Stromal cell of bone marrow (primary cell): Measurements from ENCODE around the gene HS6ST2.

Experiments
- DNase-seq: peaks from one replicate; pipeline ENCODE4 v3.0.0-alpha.2; 2012; ENCODE audit warnings: low read depth

Gene HS6ST2

DNA sequence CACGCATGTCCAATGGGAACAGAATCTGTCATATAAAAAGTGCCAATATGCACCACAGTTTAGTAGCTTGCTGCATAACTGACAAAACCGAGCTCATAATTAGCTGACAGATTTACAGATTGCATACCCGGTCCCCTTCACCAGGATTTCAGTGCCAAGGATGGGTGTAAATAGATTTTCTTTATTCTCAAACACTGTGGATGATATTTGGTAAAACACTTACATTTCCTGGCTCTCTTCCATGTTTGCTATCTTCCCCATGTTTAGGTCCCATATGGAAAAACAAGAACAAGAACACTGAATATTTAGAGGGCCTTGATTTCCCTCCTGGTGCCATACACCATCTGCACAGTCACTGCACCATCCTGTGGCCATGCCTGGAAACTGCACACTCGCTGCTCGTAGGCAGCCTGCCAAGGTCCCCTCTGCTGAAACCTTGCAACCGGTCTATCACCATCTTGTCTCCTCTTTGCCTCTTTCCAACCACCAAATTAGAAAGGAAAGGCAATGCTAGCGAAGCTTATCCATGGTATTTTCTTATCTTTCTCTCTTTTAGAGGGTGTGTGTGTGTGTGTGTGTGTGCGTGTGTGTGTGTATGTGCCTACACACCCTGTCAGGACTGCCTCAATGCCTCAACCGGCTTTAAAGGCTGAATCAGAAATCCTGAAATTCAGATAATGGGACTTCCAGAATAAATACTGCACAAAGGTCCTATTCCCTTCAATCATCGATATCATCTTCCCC, 345.4 kb downstream of the HS6ST2 start:
- DNase-seq: no peak

DNA sequence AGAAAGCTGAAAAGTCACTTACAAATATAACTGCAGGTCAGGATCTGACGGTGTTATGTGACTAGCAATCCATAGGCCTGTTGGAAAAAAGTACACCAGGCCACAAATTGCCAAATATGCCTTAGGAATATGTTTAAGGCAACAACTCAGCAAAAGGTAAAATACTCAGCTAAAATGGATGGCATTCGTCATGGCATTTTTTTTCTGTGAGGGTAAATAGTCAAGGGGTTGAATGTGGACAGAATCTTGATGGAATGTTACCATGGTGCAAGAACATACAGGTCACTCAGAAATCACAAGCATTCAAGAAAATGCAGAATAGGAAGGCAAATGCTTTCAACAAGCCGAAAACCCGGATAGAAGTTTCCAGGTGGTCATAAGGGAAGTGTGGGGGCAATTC, 347.9 kb downstream of the HS6ST2 start:
- DNase-seq: no peak

DNA sequence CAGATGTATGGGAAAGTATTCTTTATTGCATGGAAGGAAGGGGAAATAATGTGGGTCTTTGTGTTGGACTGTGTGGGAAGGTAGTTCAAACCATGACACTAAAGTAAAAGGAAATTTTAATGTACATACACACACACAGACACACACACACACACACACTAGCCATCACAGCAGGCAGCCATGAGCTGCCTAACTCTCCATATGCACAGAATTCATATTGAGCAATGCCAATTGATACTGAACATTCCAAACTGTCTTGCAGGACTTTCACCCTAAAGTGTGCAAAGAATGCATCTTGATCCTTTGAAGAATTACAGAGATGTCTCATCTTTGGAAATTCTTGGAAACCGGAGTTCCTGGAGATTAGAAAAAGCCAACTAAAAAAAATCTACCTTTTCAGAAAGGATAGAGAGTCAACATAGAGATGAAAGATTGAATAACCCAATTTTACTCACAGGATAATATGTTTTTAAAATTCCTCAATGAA, 349.0 kb downstream of the HS6ST2 start:
- DNase-seq: no peak

DNA sequence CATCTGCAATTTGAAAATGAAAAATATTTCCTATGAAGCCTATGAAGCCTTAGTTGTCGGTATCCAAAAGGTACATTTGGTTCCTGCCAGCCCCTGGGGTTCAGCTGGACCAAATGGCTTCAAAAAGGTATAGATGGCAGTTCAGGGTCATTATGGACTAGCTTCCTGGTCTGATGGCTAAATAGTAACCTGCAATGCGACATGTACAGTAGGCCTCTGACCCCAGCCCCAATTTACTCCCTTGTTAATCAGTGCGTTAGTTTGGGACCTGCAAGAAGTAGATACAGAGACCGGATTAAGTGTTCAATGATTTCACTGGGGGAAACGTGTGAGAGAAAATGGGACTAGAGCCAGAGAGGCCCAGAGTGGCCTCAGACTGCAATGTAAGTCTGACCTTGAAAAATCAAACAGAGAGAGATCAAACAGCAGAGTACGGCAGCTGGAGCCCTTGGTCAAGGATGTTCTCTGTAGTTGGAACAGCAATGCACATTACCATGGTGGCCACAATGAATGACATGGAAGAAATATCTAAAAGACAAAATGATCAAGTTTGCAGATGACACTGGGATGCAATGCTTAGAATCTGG, 354.6 kb downstream of the HS6ST2 start:
- DNase-seq: no peak

DNA sequence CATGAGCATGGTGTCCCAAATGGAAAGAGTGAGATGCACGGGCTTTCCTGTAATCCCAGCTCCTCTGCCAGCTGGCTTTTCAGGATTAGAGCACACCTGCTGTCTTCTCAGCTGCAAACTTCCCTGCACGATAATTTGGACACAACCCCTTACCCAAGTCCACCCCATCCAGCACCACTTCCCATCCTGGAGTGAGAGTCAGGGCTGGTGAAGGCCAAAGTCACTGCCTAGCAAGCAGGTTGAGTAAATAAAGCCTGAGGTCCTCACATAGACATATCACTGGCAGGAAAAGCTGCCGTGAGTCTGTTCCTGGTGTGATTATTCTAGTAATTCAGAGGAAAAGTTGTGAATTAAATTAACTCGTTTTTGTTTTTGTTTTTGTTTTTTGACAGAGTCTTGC, 355.7 kb downstream of the HS6ST2 start:
- DNase-seq: no peak

DNA sequence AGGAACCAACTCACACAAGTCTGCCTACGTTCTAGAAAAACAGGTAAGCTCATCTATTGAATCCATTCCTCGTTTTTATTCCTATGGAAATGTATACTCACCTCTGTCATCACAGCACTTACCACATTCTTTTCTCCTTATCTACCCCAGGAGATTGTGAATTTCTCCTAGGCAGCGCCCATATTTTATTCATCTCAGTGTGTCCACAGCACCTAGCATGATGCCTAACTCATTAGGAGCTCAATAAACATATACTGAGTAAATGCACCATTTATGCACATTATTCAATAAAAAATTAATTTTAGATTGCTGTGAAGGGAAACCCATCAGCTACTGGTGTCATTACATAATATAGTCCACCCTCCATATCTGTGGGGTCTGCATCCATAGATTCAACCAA, 363.4 kb downstream of the HS6ST2 start:
- DNase-seq: no peak

DNA sequence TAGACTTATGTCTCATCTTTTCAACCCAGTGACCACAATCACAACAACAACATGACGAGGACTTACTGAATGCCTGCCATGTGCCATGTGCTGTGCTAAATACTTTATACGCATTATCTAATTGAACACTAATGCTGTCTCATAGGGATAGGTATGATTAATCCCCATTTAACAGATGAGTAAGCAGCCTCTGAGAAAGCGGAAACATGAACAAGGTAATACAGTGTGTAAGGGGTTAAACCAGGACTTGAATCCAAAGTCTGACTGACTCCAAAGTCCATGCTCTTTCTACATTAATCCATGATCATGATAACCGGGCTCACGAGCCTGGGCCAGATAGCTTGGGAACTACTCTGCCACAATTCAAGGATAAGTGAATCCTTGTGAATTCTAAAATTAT, 364.3 kb downstream of the HS6ST2 start:
- DNase-seq: no peak

DNA sequence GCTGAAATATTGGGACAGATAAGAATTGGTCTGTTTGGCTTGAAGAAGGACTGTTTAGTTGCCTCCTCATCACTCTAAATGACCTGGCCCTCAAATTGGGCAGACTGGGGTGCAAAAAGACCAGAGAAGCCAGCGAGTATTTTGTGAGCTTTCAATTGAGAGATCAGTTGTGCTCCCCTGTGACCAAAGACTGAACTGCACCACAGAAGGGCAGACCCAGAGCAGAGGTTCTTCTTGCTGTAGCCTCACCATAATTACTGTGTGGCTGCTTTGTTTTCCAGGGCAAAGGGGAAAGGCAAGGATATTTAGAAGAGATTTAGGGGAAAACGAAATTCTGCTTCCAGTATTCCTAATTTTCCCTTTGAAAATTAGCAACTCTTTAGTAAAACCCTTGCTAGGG, 365.5 kb downstream of the HS6ST2 start:
- DNase-seq: no peak

DNA sequence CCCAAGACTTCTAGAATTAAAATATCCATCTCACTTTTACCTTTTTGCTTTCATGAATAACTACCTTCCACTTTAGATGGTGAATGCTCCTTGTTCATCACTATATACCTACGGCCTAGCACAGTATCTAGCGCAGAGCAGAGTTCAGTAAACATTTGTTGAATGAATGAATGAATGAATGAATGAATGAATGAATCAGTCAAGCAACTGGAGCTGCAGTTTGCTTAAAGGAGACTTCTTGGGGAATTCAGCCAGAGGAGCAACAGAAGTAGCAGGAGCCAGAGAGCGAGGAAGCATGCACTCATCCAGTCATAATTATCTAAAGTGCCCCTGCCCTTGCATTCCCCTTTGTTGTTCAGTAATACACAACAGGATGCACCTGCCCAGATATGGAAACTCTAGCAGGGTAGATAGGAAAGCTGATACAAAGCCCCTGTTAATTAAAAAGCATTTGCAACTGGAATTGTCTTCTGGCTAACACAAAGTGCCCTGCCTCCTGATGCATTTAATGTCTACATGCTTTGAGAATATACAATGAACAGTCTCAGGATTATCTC, 366.6 kb downstream of the HS6ST2 start:
- no peak for DNase-seq

DNA sequence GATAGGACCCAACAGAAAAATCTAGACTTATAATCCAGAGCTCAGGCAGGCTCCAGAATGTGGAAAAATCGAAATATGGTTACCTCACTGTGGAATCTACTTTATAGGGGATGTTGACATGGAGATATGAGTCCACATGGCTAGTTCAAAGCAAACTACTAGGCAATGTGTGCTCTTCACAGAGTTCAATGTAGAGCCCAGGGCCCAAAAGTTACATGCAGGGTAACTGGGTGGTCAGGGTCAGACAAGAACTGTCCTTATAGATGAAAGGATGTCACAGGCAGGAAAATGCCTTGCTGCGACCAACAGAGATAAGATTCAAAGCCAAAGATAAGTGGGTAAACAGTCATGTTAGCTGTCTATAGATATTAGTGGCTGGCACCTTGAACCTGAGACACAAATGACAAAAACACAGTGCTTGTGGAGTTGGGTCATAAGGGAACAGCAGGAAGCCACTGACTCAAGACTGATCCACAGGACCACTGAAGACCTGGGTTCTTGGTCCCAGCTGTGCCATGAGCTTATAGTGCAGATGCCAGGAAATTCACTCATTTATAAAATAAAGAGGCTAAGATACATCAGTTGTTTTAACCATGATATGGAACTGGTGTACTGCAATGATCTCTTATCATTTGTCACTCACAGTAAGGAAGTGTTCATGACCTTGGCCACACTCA, 367.9 kb downstream of the HS6ST2 start:
- DNase-seq: no peak

DNA sequence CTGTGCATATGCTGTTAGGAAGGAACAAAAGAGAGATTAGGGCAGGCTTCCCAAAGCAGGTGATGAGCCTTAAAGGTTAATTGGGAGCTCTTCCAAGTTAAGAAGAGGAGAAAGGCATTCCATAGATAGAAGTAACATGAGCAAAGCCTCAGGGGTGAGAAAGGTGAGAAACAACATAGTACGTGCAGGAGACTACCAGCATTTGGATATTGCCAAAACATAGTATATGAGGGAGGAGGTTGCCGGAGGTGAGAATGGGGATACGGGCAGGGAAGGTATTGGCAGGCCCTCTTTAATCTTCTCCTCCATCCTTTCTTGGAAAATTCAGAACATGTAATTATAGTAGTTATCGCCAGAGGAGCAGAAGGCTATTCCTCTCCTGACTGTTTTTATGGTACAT, 373.5 kb downstream of the HS6ST2 start:
- DNase-seq: no peak

DNA sequence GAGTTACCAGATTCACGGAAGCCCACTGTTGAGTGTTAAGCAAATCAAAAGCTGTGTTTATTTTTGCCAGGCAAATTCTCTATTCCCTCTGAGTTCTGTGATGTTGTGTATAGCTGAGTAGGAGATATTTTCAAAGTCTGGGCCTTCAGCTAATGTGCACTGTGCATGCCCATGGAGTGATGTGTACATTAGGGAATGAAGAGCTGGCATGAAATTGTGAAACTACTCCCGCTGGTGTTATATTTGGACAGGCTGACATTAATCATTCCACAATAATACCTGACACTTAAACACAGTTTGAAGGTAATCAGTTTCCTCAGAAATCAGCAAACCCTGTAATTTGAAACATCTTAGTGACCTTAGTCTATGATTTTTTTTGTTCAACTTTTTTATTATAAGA, 381.5 kb downstream of the HS6ST2 start:
- no peak for DNase-seq
